GM18951 (cell line): Measurements from ENCODE around the gene WFDC13.

Experiments used
- POLR2A ChIP-seq: IDR thresholded peaks from 4 replicates; pipeline ENCODE4 v1.6.1; 2011; ENCODE audit warnings: mild to moderate bottlenecking; ENCODE audit not compliant: insufficient read length, insufficient read depth; ENCODE audit errors: extremely low read depth
- in situ Hi-C: fragments of 300-500 bp; cut with MboI; formaldehyde crosslinking; loops from one replicate; pipeline ENCODE4 v1.12.0; 2022; ENCODE audit warnings: low sequenced_read_pairs, mixed read lengths, inconsistent platforms; ENCODE audit not compliant: unreplicated experiment

WFDC13 gene

GRCh38 chr20:45735988-45736387 is 34.1 kb downstream of the WFDC13 start:
- in situ Hi-C loops = no loop called here
- TF ChIP-seq POLR2A = no peak

DNA sequence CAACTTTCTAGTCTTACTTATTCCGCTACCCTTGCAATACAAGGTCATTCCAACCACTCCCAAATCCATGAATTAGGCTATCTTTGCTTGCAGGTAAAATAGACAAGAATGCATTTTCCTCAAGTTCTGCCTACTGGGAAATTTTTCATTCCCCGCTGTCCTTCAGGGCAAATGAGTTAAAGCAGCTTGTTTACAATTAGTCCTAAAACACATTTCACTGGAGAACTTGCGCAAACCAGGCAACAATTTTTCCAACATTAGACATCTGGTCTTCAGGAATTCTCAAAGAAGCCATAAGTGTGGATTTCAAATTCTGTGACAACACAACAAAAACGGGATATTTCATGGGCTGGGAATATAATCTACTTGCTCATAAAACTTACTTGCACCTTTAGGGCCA is 40.8 kb downstream of the WFDC13 start:
- in situ Hi-C loops = no loop called here
- TF ChIP-seq POLR2A = no peak

GRCh38 chr20:45745015-45745414 is 43.2 kb downstream of the WFDC13 start:
- in situ Hi-C loops = no loop called here
- TF ChIP-seq POLR2A = no peak

- in situ Hi-C loops = no loop called here
- no peak for TF ChIP-seq POLR2A
Observed at GRCh38 chr20:45751721-45752120, 49.9 kb downstream of the WFDC13 start.

DNA sequence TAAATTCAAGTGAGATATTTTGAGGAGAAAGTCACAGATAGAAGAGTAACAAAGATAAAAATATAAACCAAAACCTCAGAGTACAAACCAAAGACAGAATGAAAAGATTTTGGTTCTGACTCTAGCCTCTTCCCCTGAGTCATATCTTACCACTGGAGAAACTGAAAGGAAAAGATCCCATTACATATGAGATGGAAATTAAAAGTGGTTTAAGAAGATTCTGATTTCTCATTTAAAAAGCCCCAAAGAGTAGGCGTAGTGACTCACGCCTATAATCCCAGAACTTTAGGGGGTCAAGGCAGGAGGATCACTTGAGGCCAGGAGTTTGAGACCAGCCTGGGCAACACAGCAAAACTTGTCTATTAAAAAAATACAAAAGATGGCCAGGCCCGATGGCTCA is 50.9 kb downstream of the WFDC13 start:
- no peak for TF ChIP-seq POLR2A
- in situ Hi-C loops = no loop called here

GRCh38 chr20:45758096-45758495 is 56.3 kb downstream of the WFDC13 start:
- in situ Hi-C loops = no loop called here
- no peak for TF ChIP-seq POLR2A
